ENCODE data around the gene ZNF783.

DNA sequence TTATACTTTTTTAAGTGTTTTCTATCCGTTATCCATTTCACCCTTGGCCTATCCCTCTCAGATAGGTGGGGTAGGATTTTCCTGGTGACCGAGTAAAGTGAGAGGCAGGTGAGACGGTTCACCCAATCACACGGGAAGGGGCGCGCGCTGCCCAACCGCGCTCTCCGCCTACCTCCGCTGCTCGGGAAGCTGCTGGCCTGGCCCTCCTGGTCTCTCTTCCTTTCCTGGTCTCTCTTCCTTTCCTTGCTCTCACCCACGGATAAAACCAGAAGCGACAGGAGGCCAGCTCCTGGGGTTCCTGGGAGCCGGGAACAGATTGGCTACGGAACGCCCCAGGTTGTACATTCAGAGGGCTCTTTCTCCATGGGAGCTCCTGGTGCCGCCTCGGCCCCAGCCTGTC is 36.9 kb upstream of the ZNF783 start:
- TF ChIP-seq TAF1 (IDR thresholded peaks at IDR 0.05; ENCODE audit: borderline replicate concordance, low read depth, low read length) (no peak), POLR2A (IDR thresholded peaks at IDR 0.05; ENCODE audit: low read depth, low read length) (no peak), POLR2AphosphoS5 (IDR thresholded peaks at IDR 0.05; ENCODE audit: low read depth, low read length) (no peak)

All from GM12892 (cell line).